OCI-LY3 (cell line): ENCODE measurements around the gene ADAM10.

Experiments
- EZH2phosphoT487 ChIP-seq: fragments of 200-600 bp; shearing (Covaris generic); IDR thresholded peaks from 2 replicates; pipeline ENCODE4 v1.6.1; 2018; ENCODE audit warnings: antibody characterized with exemption, mixed run types, low read depth
- TF ChIP-seq, protein P1 (sequence below): fragments of 200-600, 300-600 bp; sonication (generic); IDR thresholded peaks from 2 replicates; pipeline ENCODE4 v1.5.1; 2014; ENCODE audit warnings: antibody characterized with exemption, low read length, low read depth

- TF ChIP-seq, protein P1, sequence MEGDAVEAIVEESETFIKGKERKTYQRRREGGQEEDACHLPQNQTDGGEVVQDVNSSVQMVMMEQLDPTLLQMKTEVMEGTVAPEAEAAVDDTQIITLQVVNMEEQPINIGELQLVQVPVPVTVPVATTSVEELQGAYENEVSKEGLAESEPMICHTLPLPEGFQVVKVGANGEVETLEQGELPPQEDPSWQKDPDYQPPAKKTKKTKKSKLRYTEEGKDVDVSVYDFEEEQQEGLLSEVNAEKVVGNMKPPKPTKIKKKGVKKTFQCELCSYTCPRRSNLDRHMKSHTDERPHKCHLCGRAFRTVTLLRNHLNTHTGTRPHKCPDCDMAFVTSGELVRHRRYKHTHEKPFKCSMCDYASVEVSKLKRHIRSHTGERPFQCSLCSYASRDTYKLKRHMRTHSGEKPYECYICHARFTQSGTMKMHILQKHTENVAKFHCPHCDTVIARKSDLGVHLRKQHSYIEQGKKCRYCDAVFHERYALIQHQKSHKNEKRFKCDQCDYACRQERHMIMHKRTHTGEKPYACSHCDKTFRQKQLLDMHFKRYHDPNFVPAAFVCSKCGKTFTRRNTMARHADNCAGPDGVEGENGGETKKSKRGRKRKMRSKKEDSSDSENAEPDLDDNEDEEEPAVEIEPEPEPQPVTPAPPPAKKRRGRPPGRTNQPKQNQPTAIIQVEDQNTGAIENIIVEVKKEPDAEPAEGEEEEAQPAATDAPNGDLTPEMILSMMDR: no peak
- no peak for TF ChIP-seq EZH2phosphoT487
Observed at GRCh38 chr15:58717357-58717756, 32.1 kb downstream of the ADAM10 start.
